Neural progenitor cell (in vitro differentiated cells): ENCODE data around the gene PEX14. TPM values are rescaled to one million over a fixed set of nuclear protein-coding genes. Genes with fewer than 3 reads are reported as not detected.
A peak's percentile ranks its signal among the peaks of the same experiment; 100 is the strongest.

ENCODE experiments used
- DNase-seq: peaks from one replicate; pipeline ENCODE4 v3.0.0-alpha.2; 2016; ENCODE audit warnings: low spot score
- H2AFZ ChIP-seq: fragments of 200-600 bp; sonication (generic); replicated peaks from 2 replicates; pipeline ENCODE4 v1.6.1; 2016; ENCODE audit warnings: antibody characterized with exemption
- H3F3A ChIP-seq: fragments of 200-600 bp; sonication (generic); 2 replicates; pipeline ENCODE4 v1.6.1; 2016; ENCODE audit warnings: antibody characterized with exemption, low read depth
- H3K27ac ChIP-seq: fragments of 200-600 bp; sonication (generic); 2 replicates; pipeline ENCODE4 v1.5.1; 2016; ENCODE audit warnings: mild to moderate bottlenecking
- H3K27me3 ChIP-seq: fragments of 200-600 bp; sonication (generic); 2 replicates; pipeline ENCODE4 v1.6.1; 2016; ENCODE audit warnings: mild to moderate bottlenecking, moderate library complexity
- H3K36me3 ChIP-seq: fragments of 200-600 bp; sonication (generic); 2 replicates; pipeline ENCODE4 v1.5.1; 2016
- H3K4me1 ChIP-seq: fragments of 200-600 bp; sonication (generic); 2 replicates; pipeline ENCODE4 v1.6.1; 2016; ENCODE audit warnings: mixed run types
- H3K4me2 ChIP-seq: fragments of 200-600 bp; sonication (generic); 2 replicates; pipeline ENCODE4 v1.6.1; 2016
- H3K4me3 ChIP-seq: fragments of 200-600 bp; sonication (generic); 2 replicates; pipeline ENCODE4 v1.5.1; 2016
- H3K79me2 ChIP-seq: fragments of 200-600 bp; sonication (generic); 2 replicates; pipeline ENCODE4 v1.6.1; 2016; ENCODE audit warnings: low read depth
- H3K9ac ChIP-seq: fragments of 200-600 bp; sonication (generic); 2 replicates; pipeline ENCODE4 v1.6.1; 2016
- H3K9me3 ChIP-seq: fragments of 200-600 bp; sonication (generic); 2 replicates; pipeline ENCODE4 v1.5.1; 2016; ENCODE audit warnings: low read depth
- H4K20me1 ChIP-seq: fragments of 200-600 bp; sonication (generic); 2 replicates; pipeline ENCODE4 v1.6.1; 2016; ENCODE audit warnings: low read depth
- H3K27ac Mint-ChIP-seq: 3 replicates; pipeline ENCODE4 v1.8.0; 2021; ENCODE audit warnings: mixed read lengths
- H3K27me3 Mint-ChIP-seq: 2 replicates; pipeline ENCODE4 v1.8.0; 2022; ENCODE audit warnings: low read depth, mild to moderate bottlenecking, inconsistent platforms, moderate library complexity, mixed read lengths; ENCODE audit not compliant: insufficient read depth
- H3K36me3 Mint-ChIP-seq: 3 replicates; pipeline ENCODE4 v1.8.0; 2021; ENCODE audit warnings: mixed read lengths
- H3K4me1 Mint-ChIP-seq: 3 replicates; pipeline ENCODE4 v1.8.0; 2021; ENCODE audit warnings: mixed read lengths
- H3K4me3 Mint-ChIP-seq: 3 replicates; pipeline ENCODE4 v1.8.0; 2021; ENCODE audit warnings: mild to moderate bottlenecking, moderate library complexity, mixed read lengths
- H3K9me3 Mint-ChIP-seq: 3 replicates; pipeline ENCODE4 v1.8.0; 2020; ENCODE audit warnings: mixed read lengths
- CTCF ChIP-seq: fragments of 200-600 bp; sonication (generic); IDR thresholded peaks from 2 replicates; pipeline ENCODE4 v1.5.1; 2017; ENCODE audit warnings: antibody characterized with exemption, mild to moderate bottlenecking
- EZH2 ChIP-seq: fragments of 200-600 bp; sonication (generic); IDR thresholded peaks from 2 replicates; pipeline ENCODE4 v1.6.1; 2017; ENCODE audit warnings: antibody characterized with exemption, mild to moderate bottlenecking, moderate library complexity
- EZH2phosphoT487 ChIP-seq: fragments of 200-600 bp; sonication (generic); IDR thresholded peaks from 2 replicates; pipeline ENCODE4 v1.6.1; 2017; ENCODE audit warnings: antibody characterized with exemption
- total RNA-seq: library from RNA; depleted of rRNA; stranded (reverse); fragments of >200 nt; gene quantifications from 2 replicates; pipeline ENCODE4 v1.2.3, GENCODE V29; 2015; ENCODE audit warnings: low replicate concordance

PEX14 gene
- total RNA-seq, 1 donor from 2014 or later = 9.3 TPM

GRCh38 chr1:10510520-10511493 lies 36.1 kb downstream of the PEX14 start:
- Histone ChIP-seq H3K9me3 (no peaks in the 10 kb centered on the region), H3F3A (peaks cover 30% of the 10 kb centered on the region), H3K9ac (no peak overlapping the region), H3K4me1 (peaks cover 29% of the 10 kb centered on the region), H3K4me3 (no peak overlapping the region), H3K79me2 (peaks cover 67% of the 10 kb centered on the region), H4K20me1 (peaks cover 82% of the 10 kb centered on the region), H3K27ac (no peak overlapping the region), H2AFZ (no peak overlapping the region), H3K4me2 (no peak overlapping the region), H3K36me3 (no peaks in the 10 kb centered on the region), H3K27me3 (no peaks in the 10 kb centered on the region)
- TF ChIP-seq EZH2 (no peak), CTCF (no peak), EZH2phosphoT487 (no peak)
- H3K36me3 Mint-ChIP-seq = peaks cover 4% of the 10 kb centered on the region
- peaks cover 8% of the 10 kb centered on the region for H3K27me3 Mint-ChIP-seq
- H3K27ac Mint-ChIP-seq = no peak overlapping the region
- no peaks in the 10 kb centered on the region for H3K9me3 Mint-ChIP-seq
- DNase-seq = no peak
- H3K4me3 Mint-ChIP-seq = peak overlapping the region; percentile 37
- H3K4me1 Mint-ChIP-seq = peaks cover 75% of the 10 kb centered on the region

- peaks cover 8% of the 10 kb centered on the region for H3K27me3 Mint-ChIP-seq
- no peak overlapping the region for H3K4me2 ChIP-seq
- peaks cover 32% of the 10 kb centered on the region for H3K4me1 ChIP-seq
- no peaks in the 10 kb centered on the region for H3K9me3 ChIP-seq
- H2AFZ ChIP-seq = no peak overlapping the region
- H3K27ac ChIP-seq = no peak overlapping the region
- TF ChIP-seq CTCF (no peak), EZH2 (no peak), EZH2phosphoT487 (no peak)
- H3K36me3 Mint-ChIP-seq = peaks cover 4% of the 10 kb centered on the region
- H3K4me3 Mint-ChIP-seq = no peak overlapping the region
- H3K79me2 ChIP-seq = peaks cover 71% of the 10 kb centered on the region
- H3K27ac Mint-ChIP-seq = no peak overlapping the region
- H3F3A ChIP-seq = peaks cover 29% of the 10 kb centered on the region
- peaks cover 80% of the 10 kb centered on the region for H3K4me1 Mint-ChIP-seq
- no peaks in the 10 kb centered on the region for H3K27me3 ChIP-seq
- no peaks in the 10 kb centered on the region for H3K9me3 Mint-ChIP-seq
- peaks cover 83% of the 10 kb centered on the region for H4K20me1 ChIP-seq
- H3K9ac ChIP-seq = no peak overlapping the region
- no peak overlapping the region for H3K4me3 ChIP-seq
- H3K36me3 ChIP-seq = no peaks in the 10 kb centered on the region
- DNase-seq = no peak
Observed at GRCh38 chr1:10511494-10511885, 36.7 kb downstream of the PEX14 start.

GRCh38 chr1:10513199-10513598 lies 38.4 kb downstream of the PEX14 start:
- DNase-seq = no peak
- no peaks in the 10 kb centered on the region for H3K9me3 ChIP-seq
- peaks cover 4% of the 10 kb centered on the region for H3K36me3 Mint-ChIP-seq
- H3K9ac ChIP-seq = no peak overlapping the region
- H3K27me3 Mint-ChIP-seq = peaks cover 8% of the 10 kb centered on the region
- no peak overlapping the region for H3K27ac ChIP-seq
- no peak overlapping the region for H3K4me2 ChIP-seq
- H3K4me3 ChIP-seq = no peak overlapping the region
- TF ChIP-seq CTCF = no peak
- no peak for TF ChIP-seq EZH2phosphoT487
- no peak for TF ChIP-seq EZH2
- no peak overlapping the region for H3K4me3 Mint-ChIP-seq
- H3F3A ChIP-seq = peaks cover 19% of the 10 kb centered on the region
- peaks cover 79% of the 10 kb centered on the region for H3K79me2 ChIP-seq
- H3K27ac Mint-ChIP-seq = no peak overlapping the region
- H3K4me1 Mint-ChIP-seq = peaks cover 84% of the 10 kb centered on the region
- H3K9me3 Mint-ChIP-seq = no peaks in the 10 kb centered on the region
- peaks cover 83% of the 10 kb centered on the region for H4K20me1 ChIP-seq
- H3K27me3 ChIP-seq = no peaks in the 10 kb centered on the region
- H2AFZ ChIP-seq = no peak overlapping the region
- H3K4me1 ChIP-seq = peaks cover 41% of the 10 kb centered on the region
- H3K36me3 ChIP-seq = no peaks in the 10 kb centered on the region
